B cell (primary cell): ENCODE data around the gene ABCC5. TPM values are rescaled to one million over a fixed set of nuclear protein-coding genes. Genes with fewer than 3 reads are reported as not detected.

Experiments used
- ATAC-seq: fragments of 200-7000 bp; cut with Tn5 transposase; one replicate; pipeline ENCODE4 v1.10.0; 2021; ENCODE audit warnings: low read depth, mild to moderate bottlenecking, moderate number of reproducible peaks, moderate library complexity
- CTCF ChIA-PET: fragments of 350-600 bp; sonication (Branson Sonifier 250); formaldehyde crosslinking; loops from one replicate; lab custom pipeline; 2021; ENCODE audit warnings: antibody characterized with exemption, inconsistent platforms; lab: Charles Lee
- POLR2A ChIA-PET: fragments of 350-600 bp; sonication (Branson Sonifier 250); formaldehyde crosslinking; loops from one replicate; lab custom pipeline; 2021; ENCODE audit warnings: antibody characterized with exemption; lab: Charles Lee
- DNase-seq: peaks from one replicate; pipeline ENCODE4 v3.0.0; 2013
- H2AFZ ChIP-seq: 2 replicates; pipeline ENCODE4 v1.6.1; 2012; ENCODE audit warnings: mild to moderate bottlenecking, low read depth, low read length; ENCODE audit not compliant: insufficient read depth, poor library complexity, severe bottlenecking
- H3K27ac ChIP-seq, 2 donors: 1 replicate in 1 of 2; 2 replicates in 1 of 2; pipeline ENCODE4 v1.5.1; 2012 to 2013; ENCODE audit warnings: low read length in 2 of 2, mild to moderate bottlenecking in 2 of 2, moderate library complexity in 1 of 2
- H3K27me3 ChIP-seq, 4 experiments: fragments of 200-600 bp in 1 of 4; sonication (generic) in 1 of 4; replicated peaks in 1 of 4; 1 replicate in 2 of 4; 2 replicates in 2 of 4; pipeline versions ENCODE4 v1.6.1 to v1.7.0; 2013 to 2016; ENCODE audit warnings: low read length in 3 of 4, mild to moderate bottlenecking in 2 of 4, mixed read lengths in 1 of 4, moderate library complexity in 1 of 4; ENCODE audit not compliant: insufficient read depth in 4 of 4, control insufficient read depth in 3 of 4; ENCODE audit errors: control extremely low read depth in 1 of 4
- H3K36me3 ChIP-seq, 2 experiments: replicated peaks in 1 of 2; 1 replicate in 1 of 2; 2 replicates in 1 of 2; pipeline versions ENCODE4 v1.6.1 to v1.7.1; 2013; ENCODE audit warnings: low read length in 1 of 2; ENCODE audit not compliant: insufficient read depth in 2 of 2, control insufficient read depth in 1 of 2; ENCODE audit errors: control extremely low read depth in 1 of 2, extremely low read depth in 1 of 2
- H3K4me1 ChIP-seq, 2 donors: fragments of 200-600 bp in 1 of 2; sonication (generic) in 1 of 2; 1 replicate in 1 of 2; 2 replicates in 1 of 2; pipeline versions ENCODE4 v1.5.1 to v1.6.1; 2013 to 2017; ENCODE audit warnings: low read length in 2 of 2; ENCODE audit not compliant: control insufficient read depth in 2 of 2, insufficient read depth in 2 of 2
- H3K4me2 ChIP-seq: replicated peaks from 2 replicates; pipeline ENCODE3; 2012; ENCODE audit warnings: mild to moderate bottlenecking, low read depth, low read length; ENCODE audit not compliant: poor library complexity, severe bottlenecking
- H3K4me3 ChIP-seq, 5 experiments: fragments of 200-600 bp in 1 of 5; sonication (generic) in 1 of 5; 1 replicate in 3 of 5; 2 replicates in 2 of 5; pipeline versions ENCODE4 v1.5.1 to v1.7.0; 2011 to 2016; ENCODE audit warnings: low read length in 4 of 5, mild to moderate bottlenecking in 4 of 5, low read depth in 2 of 5, control low read depth in 1 of 5, moderate library complexity in 1 of 5; ENCODE audit not compliant: insufficient read depth in 1 of 5; ENCODE audit errors: control extremely low read depth in 1 of 5, extremely low read depth in 1 of 5
- H3K79me2 ChIP-seq: fragments of 200-600 bp; sonication (generic); one replicate; pipeline ENCODE4 v1.6.0; 2016; ENCODE audit warnings: low read length; ENCODE audit not compliant: control insufficient read depth, insufficient read depth
- H3K9ac ChIP-seq: fragments of 200-600 bp; sonication (generic); 2 replicates; pipeline ENCODE4 v1.6.1; 2017; ENCODE audit warnings: mild to moderate bottlenecking, low read length, moderate library complexity
- H3K9me3 ChIP-seq, 3 donors: one replicate each; pipeline versions ENCODE4 v1.6.1 to v1.7.1; 2013; ENCODE audit warnings: low read length in 2 of 3; ENCODE audit not compliant: control insufficient read depth in 2 of 3, insufficient read depth in 1 of 3; ENCODE audit errors: control extremely low read depth in 1 of 3
- H4K20me1 ChIP-seq: 2 replicates; pipeline ENCODE4 v1.6.0; 2012; ENCODE audit warnings: mild to moderate bottlenecking, low read length; ENCODE audit not compliant: insufficient read depth, control insufficient read depth, poor library complexity, severe bottlenecking
- H3K27ac Mint-ChIP-seq: one replicate; pipeline ENCODE4 v1.8.0; 2021; ENCODE audit warnings: mixed read lengths
- H3K27me3 Mint-ChIP-seq: one replicate; pipeline ENCODE4 v1.8.0; 2021; ENCODE audit warnings: mixed read lengths
- H3K4me1 Mint-ChIP-seq: one replicate; pipeline ENCODE4 v1.8.0; 2021; ENCODE audit warnings: mixed read lengths
- H3K4me3 Mint-ChIP-seq: one replicate; pipeline ENCODE4 v1.8.0; 2021; ENCODE audit warnings: mixed read lengths
- H3K9me3 Mint-ChIP-seq: one replicate; pipeline ENCODE4 v1.8.0; 2022; ENCODE audit warnings: mixed read lengths; ENCODE audit not compliant: insufficient read depth
- CTCF ChIP-seq: fragments of 200-600 bp; IDR thresholded peaks from one replicate; pipeline ENCODE4 v1.8.0; 2022; ENCODE audit warnings: antibody characterized with exemption, mild to moderate bottlenecking
- EZH2 ChIP-seq: IDR thresholded peaks from 2 replicates; pipeline ENCODE4 v1.6.1; 2012; ENCODE audit warnings: borderline replicate concordance, low read depth, mild to moderate bottlenecking, moderate library complexity, low read length; ENCODE audit not compliant: insufficient read depth, poor library complexity, severe bottlenecking
- WGBS: methylation state at CpG from one replicate; pipeline ENCODE4 v1.1.5; 2013; ENCODE audit warnings: missing lambda C conversion rate; ENCODE audit not compliant: insufficient coverage; 5-methylcytosine and 5-hydroxymethylcytosine counted together
- intact Hi-C: fragments of 100-400 bp; cut with micrococcal nuclease; formaldehyde crosslinking; loops from one replicate; pipeline ENCODE4 v1.10.0; 2022
- polyA plus RNA-seq: library from polyadenylated mRNA; depleted of rRNA; stranded (reverse); fragments of >200 nt; gene quantifications from 2 replicates; pipeline ENCODE4 v1.2.3, GENCODE V29; 2012
- total RNA-seq, 2 donors: library from RNA; stranded (reverse); fragments of 120-200 nt in 1 of 2; gene quantifications; 1 replicate in 1 of 2; 2 replicates in 1 of 2; pipeline versions ENCODE4 v1.2.3 to v1.2.4, GENCODE V29; 2013 to 2022

ABCC5 gene
- total and polyA plus RNA-seq, 2 donors (not counting 1 experiment from before 2014, with no cell fraction given): 13.4 to 29.5 TPM

GRCh38 chr3:184018424-184018973 is 815 bp upstream of the ABCC5 start:
- H4K20me1 ChIP-seq: no peaks in the 10 kb centered on the region
- H3K9ac ChIP-seq: peak overlapping the region; percentile 95
- ATAC-seq: no peak
- Mint-ChIP-seq H3K9me3 (no peaks in the 10 kb centered on the region), H3K4me1 (peaks cover 20% of the 10 kb centered on the region), H3K27ac (peak overlapping the region; percentile 94), H3K4me3 (peak overlapping the region; percentile 100), H3K27me3 (peaks cover 15% of the 10 kb centered on the region)
- no peak for DNase-seq
- H3K4me3 ChIP-seq: peak overlapping the region; percentile 73 to 99 (median 93)
- 98% methylated on average over 9 of the region's 21 CpGs for WGBS
- no peak overlapping the region for H3K27ac ChIP-seq
- no peak for TF ChIP-seq EZH2
- no peak for TF ChIP-seq CTCF
- peaks cover 11% of the 10 kb centered on the region for H3K79me2 ChIP-seq
- no peaks in the 10 kb centered on the region for H3K36me3 ChIP-seq
- peak overlapping the region; percentile 100 for H2AFZ ChIP-seq
- ChIA-PET CTCF (interaction anchor here (1.0 to 5.6 kb wide), 10 partner anchors 12 to 298 kb away, joined by 3 to 84 read pairs (median 3); partner anchors contain the start of genes EIF2B5 and PARL), POLR2A (interaction anchor here (0.8 kb wide), 1 partner anchor 231 kb away, joined by 3 read pairs; the partner anchor contains the start of gene EEF1AKMT4)
- intact Hi-C loops: loop anchor here (5.0 kb wide), 1 partner anchor 279 kb away; the partner anchor contains the start of gene PSMD2
- peak overlapping the region; percentile 85 for H3K4me2 ChIP-seq
- H3K9me3 ChIP-seq: no peaks in the 10 kb centered on the region
- H3K27me3 ChIP-seq: no peaks in the 10 kb centered on the region
- H3K4me1 ChIP-seq: peaks cover 10 to 13% of the 10 kb centered on the region in 2 donors
